ENCODE results near the gene SF3B3.

DNA sequence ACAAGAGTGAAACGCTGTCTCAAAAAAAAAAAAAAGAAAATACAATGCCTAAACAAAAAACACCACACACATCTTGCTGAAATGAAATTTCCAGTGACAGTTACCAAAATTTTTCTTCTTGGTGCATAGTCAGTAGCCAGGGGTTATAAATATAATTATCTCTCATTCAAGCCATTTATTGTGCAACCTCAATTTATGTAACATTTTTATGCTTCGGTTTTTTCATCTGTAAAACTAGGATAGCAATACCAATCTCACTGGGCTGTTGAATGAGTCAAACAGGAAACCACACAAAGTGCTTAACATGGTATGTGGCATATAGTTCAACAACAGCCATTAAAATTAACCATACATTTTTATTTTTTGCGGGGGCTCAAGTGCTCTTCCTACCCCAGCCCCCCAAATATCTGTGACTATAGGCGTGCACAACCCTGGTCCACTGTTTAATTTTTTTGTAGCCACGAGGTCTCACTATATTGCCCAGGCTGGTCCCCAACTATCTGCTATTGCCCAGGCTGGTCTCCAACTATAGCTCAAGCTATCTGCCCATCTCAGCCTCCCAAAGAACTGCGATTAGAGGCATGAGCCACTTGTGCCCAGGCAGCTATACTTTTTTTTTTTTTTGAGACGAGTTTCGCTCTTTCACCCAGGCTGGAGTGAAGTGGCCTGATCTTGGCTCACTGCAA, 2.9 kb upstream of the SF3B3 start:
- no peak for TF ChIP-seq POLR2A (IDR thresholded peaks at IDR 0.05)
- TF ChIP-seq, protein P1, sequence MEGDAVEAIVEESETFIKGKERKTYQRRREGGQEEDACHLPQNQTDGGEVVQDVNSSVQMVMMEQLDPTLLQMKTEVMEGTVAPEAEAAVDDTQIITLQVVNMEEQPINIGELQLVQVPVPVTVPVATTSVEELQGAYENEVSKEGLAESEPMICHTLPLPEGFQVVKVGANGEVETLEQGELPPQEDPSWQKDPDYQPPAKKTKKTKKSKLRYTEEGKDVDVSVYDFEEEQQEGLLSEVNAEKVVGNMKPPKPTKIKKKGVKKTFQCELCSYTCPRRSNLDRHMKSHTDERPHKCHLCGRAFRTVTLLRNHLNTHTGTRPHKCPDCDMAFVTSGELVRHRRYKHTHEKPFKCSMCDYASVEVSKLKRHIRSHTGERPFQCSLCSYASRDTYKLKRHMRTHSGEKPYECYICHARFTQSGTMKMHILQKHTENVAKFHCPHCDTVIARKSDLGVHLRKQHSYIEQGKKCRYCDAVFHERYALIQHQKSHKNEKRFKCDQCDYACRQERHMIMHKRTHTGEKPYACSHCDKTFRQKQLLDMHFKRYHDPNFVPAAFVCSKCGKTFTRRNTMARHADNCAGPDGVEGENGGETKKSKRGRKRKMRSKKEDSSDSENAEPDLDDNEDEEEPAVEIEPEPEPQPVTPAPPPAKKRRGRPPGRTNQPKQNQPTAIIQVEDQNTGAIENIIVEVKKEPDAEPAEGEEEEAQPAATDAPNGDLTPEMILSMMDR (IDR thresholded peaks at IDR 0.05): no peak

All from upper lobe of left lung (tissue), 4 donors.